Measurements from ENCODE around the gene GPN2.

The GPN2 gene

GRCh38 chr1:26922431-26922729 lies 32.3 kb upstream of the GPN2 start:
- DNase-seq (ENCODE audit: low read depth) = no peak
- peak overlapping the region; percentile 87 for H3K4me3 ChIP-seq (ENCODE audit: low read length)
- TF ChIP-seq, protein P1, sequence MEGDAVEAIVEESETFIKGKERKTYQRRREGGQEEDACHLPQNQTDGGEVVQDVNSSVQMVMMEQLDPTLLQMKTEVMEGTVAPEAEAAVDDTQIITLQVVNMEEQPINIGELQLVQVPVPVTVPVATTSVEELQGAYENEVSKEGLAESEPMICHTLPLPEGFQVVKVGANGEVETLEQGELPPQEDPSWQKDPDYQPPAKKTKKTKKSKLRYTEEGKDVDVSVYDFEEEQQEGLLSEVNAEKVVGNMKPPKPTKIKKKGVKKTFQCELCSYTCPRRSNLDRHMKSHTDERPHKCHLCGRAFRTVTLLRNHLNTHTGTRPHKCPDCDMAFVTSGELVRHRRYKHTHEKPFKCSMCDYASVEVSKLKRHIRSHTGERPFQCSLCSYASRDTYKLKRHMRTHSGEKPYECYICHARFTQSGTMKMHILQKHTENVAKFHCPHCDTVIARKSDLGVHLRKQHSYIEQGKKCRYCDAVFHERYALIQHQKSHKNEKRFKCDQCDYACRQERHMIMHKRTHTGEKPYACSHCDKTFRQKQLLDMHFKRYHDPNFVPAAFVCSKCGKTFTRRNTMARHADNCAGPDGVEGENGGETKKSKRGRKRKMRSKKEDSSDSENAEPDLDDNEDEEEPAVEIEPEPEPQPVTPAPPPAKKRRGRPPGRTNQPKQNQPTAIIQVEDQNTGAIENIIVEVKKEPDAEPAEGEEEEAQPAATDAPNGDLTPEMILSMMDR (conservative IDR thresholded peaks at IDR 0.05; ENCODE audit: low read length) = no peak

DNA sequence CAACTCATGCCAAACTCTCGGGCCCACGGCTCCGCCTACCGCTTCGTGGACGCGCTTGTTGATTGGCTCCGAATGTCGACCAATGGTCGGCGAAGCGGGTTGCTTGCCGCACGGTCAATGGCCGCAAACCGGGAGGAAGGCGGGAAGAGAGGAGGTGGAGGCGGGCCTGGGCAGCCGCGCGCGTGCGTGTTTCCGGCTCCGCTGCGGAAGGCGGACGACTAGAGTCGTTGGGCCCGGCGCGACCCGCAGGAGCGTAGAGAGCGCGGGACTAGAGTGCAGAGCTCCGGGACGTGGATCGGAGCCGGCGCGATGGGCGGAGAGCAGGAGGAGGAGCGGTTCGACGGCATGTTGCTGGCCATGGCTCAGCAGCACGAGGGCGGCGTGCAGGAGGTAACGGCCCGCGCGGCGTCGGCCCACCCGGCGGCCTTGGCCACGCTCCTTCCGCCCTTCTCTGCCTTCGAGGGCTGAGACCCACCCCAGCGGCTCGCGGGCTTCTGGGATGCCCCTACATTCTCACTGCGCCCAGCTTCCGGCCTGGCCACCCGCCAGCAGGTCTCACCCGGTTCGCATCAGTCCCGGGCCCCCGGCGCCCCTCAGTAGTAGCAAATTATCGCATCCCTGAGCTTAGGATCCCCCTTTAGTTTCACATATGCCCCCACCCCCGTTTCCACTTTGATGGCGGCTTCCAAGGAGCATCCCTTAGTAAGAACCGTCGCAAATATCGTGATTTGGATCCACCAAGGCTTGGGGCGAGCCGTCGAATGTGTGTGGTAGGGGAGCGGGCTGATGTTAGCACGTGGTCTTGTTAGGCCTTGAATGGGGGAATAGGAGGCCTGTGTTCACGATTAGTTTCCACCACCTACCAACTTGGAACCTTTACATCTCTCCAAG lies 31.7 kb upstream of the GPN2 start, which contains the start of gene NUDC:
Gene NUDC, plus strand, starts transcription at position 204 of the 891 bp plus-strand sequence. Its CDS starts 106 bp downstream, at position 310.
- TF ChIP-seq, protein P1 (conservative IDR thresholded peaks at IDR 0.05; ENCODE audit: low read length) = no peak
- H3K4me3 ChIP-seq (ENCODE audit: low read length) = peak within 1 kb of the TSS; percentile 87
- DNase-seq (ENCODE audit: low read depth) = peak; percentile 96

- H3K4me3 ChIP-seq (ENCODE audit: low read length) = peak overlapping the region; percentile 59
- TF ChIP-seq, protein P1 (conservative IDR thresholded peaks at IDR 0.05; ENCODE audit: low read length) = no peak
- DNase-seq (ENCODE audit: low read depth) = no peak
Measured at GRCh38 chr1:26921126-26921539, 31.1 kb upstream of the GPN2 start.

DNA sequence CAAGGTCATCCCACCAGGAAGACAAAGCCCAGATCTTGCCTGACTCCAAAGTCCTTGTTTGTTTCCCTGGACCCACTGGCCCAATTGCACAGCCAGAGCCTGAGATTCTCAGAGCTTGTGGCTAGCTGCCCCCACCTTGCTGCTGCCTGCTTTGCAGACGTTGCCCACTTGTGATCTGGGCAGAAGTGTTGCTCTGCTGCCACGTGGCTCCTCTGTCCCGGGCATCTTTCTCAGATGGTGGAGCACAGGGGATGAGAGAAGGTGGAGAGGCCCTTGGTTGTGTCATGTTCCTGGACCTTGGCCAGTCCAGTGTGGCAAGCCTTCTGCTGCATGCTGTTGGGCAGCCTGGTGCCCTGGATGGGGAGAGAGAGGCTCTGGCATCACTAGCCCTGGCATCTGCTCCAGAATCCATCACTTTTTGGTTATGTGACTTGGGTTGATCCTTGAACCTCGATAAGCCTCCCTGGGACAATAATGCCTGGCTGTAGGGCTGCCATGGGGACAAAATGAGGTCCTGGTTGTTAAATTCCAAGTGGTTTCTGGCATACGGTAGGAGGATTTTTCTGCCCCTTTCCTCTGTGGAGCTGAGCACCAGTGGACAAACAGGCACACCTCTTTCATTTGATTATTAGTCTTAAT lies 25.2 kb upstream of the GPN2 start:
- TF ChIP-seq, protein P1 (conservative IDR thresholded peaks at IDR 0.05; ENCODE audit: low read length) = no peak
- DNase-seq (ENCODE audit: low read depth) = no peak
- H3K4me3 ChIP-seq (ENCODE audit: low read length) = no peak overlapping the region

GRCh38 chr1:26913754-26914619 lies 23.9 kb upstream of the GPN2 start, which contains the start of gene NR0B2:
Gene NR0B2 (minus strand): TSS chr1:26913975. CDS start chr1:26913940, 35 bp downstream.
- no peak for DNase-seq (ENCODE audit: low read depth)
- TF ChIP-seq, protein P1 (conservative IDR thresholded peaks at IDR 0.05; ENCODE audit: low read length) = no peak
- H3K4me3 ChIP-seq (ENCODE audit: low read length) = no peak within 1 kb of the TSS

- TF ChIP-seq, protein P1 (conservative IDR thresholded peaks at IDR 0.05; ENCODE audit: low read length) = no peak
- no peak for DNase-seq (ENCODE audit: low read depth)
- no peak overlapping the region for H3K4me3 ChIP-seq (ENCODE audit: low read length)
Measured at GRCh38 chr1:26913389-26913753, 23.3 kb upstream of the GPN2 start.

All from AG10803 (cell line).